Measurements from ENCODE around the gene SORL1-AS1. TPM values are rescaled to one million over a fixed set of nuclear protein-coding genes. Genes with fewer than 3 reads are reported as not detected.

SORL1-AS1 gene

Other genes starting within 250 kb of the SORL1-AS1 start
- 10 to 100 TPM; 13.6 to 36.2 (median 33.4) TPM for gene SC5D, start 160.2 kb downstream of the SORL1-AS1 start, total RNA-seq
- 10 to 100 TPM; 12.5 to 21.8 (median 14.7) TPM for gene SORL1, start 653 bp downstream of the SORL1-AS1 start, total RNA-seq

Measured in lower leg skin (tissue), 4 donors.